Measurements from ENCODE around the gene SORCS1. TPM values are rescaled to one million over a fixed set of nuclear protein-coding genes. Genes with fewer than 3 reads are reported as not detected.
A peak's percentile ranks its signal among the peaks of the same experiment; 100 is the strongest.

Gene SORCS1
- polyA plus RNA-seq, 1 of the 3 experiments (the other 2 are of a cell fraction) = 0.66 TPM

DNA sequence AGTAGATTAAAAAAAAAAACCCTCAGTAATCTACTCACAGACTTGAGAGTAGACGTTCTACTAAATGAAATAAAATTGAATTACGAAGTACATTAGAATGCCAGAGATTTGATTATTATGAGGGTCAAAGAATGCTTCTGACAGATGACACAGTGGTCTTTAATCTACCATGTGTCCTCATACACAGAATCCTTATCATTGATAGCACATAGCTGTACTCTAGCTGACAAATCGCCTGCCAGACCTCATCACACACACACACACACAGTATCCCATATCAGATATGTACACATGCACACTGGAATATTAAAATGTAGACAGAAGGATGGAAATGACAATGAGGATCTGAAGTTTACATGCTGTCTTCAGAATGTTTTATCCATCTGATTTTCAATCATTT, 104.6 kb downstream of the SORCS1 start:
- peak; percentile 43 for DNase-seq
- ChIA-PET CTCF (interaction anchor here (1.2 kb wide), 1 partner anchor 98 kb away, joined by 4 read pairs; no protein-coding TSS in a partner anchor), POLR2A (interaction anchor here (0.6 to 1.0 kb wide), 2 partner anchors 18 to 40 kb away, joined by 3 read pairs; no protein-coding TSS in a partner anchor)
- Histone ChIP-seq H3K4me2 (no peak overlapping the region), H3K9ac (no peak overlapping the region), H3K9me3 (no peaks in the 10 kb centered on the region), H3K36me3 (replicated peaks in 1 of 2; ENCODE audit: control insufficient read depth in 1 of 2, insufficient read depth in 2 of 2, low read length in 1 of 2) (no peaks in the 10 kb centered on the region), H4K20me1 (ENCODE audit: insufficient read depth) (no peaks in the 10 kb centered on the region), H3K4me1 (ENCODE audit: control insufficient read depth in 1 of 2, insufficient read depth in 2 of 2, low read depth in 1 of 2, low read length in 1 of 2) (peaks cover 0 to 34% of the 10 kb centered on the region in 2 experiments; a peak in 2 of 4 replicates), H3F3A (replicated peaks; ENCODE audit: insufficient read depth) (no peaks in the 10 kb centered on the region), H3K9me2 (no peaks in the 10 kb centered on the region), H3K79me2 (ENCODE audit: insufficient read depth) (no peaks in the 10 kb centered on the region), H3K4me3 (ENCODE audit: low read depth in 2 of 2, low read length in 1 of 2) (no peak overlapping the region), H3K27me3 (ENCODE audit: insufficient read depth) (no peaks in the 10 kb centered on the region), H3K27ac (ENCODE audit: low read depth in 2 of 2, low read length in 1 of 2) (peak overlapping the region in 1 of 2 experiments; percentile 94; a peak in 2 of 4 replicates), H2AFZ (ENCODE audit: low read depth) (no peak overlapping the region)
- WGBS (ENCODE audit: low lambda C conversion rate) = 9% methylated on average over 3 of the region's 3 CpGs
- TF ChIP-seq, protein P1, sequence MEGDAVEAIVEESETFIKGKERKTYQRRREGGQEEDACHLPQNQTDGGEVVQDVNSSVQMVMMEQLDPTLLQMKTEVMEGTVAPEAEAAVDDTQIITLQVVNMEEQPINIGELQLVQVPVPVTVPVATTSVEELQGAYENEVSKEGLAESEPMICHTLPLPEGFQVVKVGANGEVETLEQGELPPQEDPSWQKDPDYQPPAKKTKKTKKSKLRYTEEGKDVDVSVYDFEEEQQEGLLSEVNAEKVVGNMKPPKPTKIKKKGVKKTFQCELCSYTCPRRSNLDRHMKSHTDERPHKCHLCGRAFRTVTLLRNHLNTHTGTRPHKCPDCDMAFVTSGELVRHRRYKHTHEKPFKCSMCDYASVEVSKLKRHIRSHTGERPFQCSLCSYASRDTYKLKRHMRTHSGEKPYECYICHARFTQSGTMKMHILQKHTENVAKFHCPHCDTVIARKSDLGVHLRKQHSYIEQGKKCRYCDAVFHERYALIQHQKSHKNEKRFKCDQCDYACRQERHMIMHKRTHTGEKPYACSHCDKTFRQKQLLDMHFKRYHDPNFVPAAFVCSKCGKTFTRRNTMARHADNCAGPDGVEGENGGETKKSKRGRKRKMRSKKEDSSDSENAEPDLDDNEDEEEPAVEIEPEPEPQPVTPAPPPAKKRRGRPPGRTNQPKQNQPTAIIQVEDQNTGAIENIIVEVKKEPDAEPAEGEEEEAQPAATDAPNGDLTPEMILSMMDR (IDR thresholded peaks at IDR 0.05) = no peak
- TF ChIP-seq EZH2phosphoT487 (IDR thresholded peaks at IDR 0.05; ENCODE audit: borderline replicate concordance, low read depth) = no peak
- no peak for TF ChIP-seq NFIC (IDR thresholded peaks at IDR 0.05; ENCODE audit: borderline replicate concordance)
- no peak for TF ChIP-seq YY1 (IDR thresholded peaks at IDR 0.05; ENCODE audit: low read depth)
- no peak for TF ChIP-seq TAF1 (IDR thresholded peaks at IDR 0.05; ENCODE audit: borderline replicate concordance, low read depth, low read length)
- peak; percentile 31 for TF ChIP-seq CHD2 (IDR thresholded peaks at IDR 0.05; ENCODE audit: low read length, partially characterized antibody)
- peak; percentile 17; the same call in 1 of the 2 replicates for TF ChIP-seq RFX5 (IDR thresholded peaks at IDR 0.05; ENCODE audit: low read length)
- TF ChIP-seq, protein P2, sequence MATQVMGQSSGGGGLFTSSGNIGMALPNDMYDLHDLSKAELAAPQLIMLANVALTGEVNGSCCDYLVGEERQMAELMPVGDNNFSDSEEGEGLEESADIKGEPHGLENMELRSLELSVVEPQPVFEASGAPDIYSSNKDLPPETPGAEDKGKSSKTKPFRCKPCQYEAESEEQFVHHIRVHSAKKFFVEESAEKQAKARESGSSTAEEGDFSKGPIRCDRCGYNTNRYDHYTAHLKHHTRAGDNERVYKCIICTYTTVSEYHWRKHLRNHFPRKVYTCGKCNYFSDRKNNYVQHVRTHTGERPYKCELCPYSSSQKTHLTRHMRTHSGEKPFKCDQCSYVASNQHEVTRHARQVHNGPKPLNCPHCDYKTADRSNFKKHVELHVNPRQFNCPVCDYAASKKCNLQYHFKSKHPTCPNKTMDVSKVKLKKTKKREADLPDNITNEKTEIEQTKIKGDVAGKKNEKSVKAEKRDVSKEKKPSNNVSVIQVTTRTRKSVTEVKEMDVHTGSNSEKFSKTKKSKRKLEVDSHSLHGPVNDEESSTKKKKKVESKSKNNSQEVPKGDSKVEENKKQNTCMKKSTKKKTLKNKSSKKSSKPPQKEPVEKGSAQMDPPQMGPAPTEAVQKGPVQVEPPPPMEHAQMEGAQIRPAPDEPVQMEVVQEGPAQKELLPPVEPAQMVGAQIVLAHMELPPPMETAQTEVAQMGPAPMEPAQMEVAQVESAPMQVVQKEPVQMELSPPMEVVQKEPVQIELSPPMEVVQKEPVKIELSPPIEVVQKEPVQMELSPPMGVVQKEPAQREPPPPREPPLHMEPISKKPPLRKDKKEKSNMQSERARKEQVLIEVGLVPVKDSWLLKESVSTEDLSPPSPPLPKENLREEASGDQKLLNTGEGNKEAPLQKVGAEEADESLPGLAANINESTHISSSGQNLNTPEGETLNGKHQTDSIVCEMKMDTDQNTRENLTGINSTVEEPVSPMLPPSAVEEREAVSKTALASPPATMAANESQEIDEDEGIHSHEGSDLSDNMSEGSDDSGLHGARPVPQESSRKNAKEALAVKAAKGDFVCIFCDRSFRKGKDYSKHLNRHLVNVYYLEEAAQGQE (IDR thresholded peaks at IDR 0.05; ENCODE audit: low read depth, low read length) = no peak
- TF ChIP-seq, protein P3, sequence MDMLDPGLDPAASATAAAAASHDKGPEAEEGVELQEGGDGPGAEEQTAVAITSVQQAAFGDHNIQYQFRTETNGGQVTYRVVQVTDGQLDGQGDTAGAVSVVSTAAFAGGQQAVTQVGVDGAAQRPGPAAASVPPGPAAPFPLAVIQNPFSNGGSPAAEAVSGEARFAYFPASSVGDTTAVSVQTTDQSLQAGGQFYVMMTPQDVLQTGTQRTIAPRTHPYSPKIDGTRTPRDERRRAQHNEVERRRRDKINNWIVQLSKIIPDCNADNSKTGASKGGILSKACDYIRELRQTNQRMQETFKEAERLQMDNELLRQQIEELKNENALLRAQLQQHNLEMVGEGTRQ (IDR thresholded peaks at IDR 0.05; ENCODE audit: borderline replicate concordance, low read depth, low read length) = no peak
- TF ChIP-seq, protein P4, sequence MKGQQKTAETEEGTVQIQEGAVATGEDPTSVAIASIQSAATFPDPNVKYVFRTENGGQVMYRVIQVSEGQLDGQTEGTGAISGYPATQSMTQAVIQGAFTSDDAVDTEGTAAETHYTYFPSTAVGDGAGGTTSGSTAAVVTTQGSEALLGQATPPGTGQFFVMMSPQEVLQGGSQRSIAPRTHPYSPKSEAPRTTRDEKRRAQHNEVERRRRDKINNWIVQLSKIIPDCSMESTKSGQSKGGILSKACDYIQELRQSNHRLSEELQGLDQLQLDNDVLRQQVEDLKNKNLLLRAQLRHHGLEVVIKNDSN (IDR thresholded peaks at IDR 0.05; ENCODE audit: borderline replicate concordance, low read depth) = no peak
- no peak for TF ChIP-seq RXRA (IDR thresholded peaks at IDR 0.05; ENCODE audit: borderline replicate concordance, low read depth)
- TF ChIP-seq RCOR1 (IDR thresholded peaks at IDR 0.05; ENCODE audit: low read length) = peak; percentile 95
- TF ChIP-seq, protein P5, sequence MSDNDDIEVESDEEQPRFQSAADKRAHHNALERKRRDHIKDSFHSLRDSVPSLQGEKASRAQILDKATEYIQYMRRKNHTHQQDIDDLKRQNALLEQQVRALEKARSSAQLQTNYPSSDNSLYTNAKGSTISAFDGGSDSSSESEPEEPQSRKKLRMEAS (IDR thresholded peaks at IDR 0.05; ENCODE audit: low read depth) = no peak
- TF ChIP-seq EP300 (IDR thresholded peaks at IDR 0.05; ENCODE audit: borderline replicate concordance in 1 of 2, low read depth in 1 of 2, low read length in 1 of 2) = peak in 1 of 2 experiments; percentile 77; a peak in 2 of 4 replicates
- no peak for TF ChIP-seq FOSL2 (IDR thresholded peaks at IDR 0.05; ENCODE audit: borderline replicate concordance, low read depth)
- TF ChIP-seq TEAD4 (IDR thresholded peaks at IDR 0.05; ENCODE audit: borderline replicate concordance, insufficient read depth) = no peak
- TF ChIP-seq POLR2AphosphoS5 (IDR thresholded peaks at IDR 0.05; ENCODE audit: low read depth, low read length) = no peak
- TF ChIP-seq MXI1 (IDR thresholded peaks at IDR 0.05; ENCODE audit: low read depth, low read length) = peak; percentile 75; the same call in 1 of the 2 replicates
- TF ChIP-seq MEF2A (IDR thresholded peaks at IDR 0.05; ENCODE audit: borderline replicate concordance, low read depth) = no peak
- TF ChIP-seq FOXJ3 (CRISPR knock-in tag; IDR thresholded peaks at IDR 0.05) = peak; percentile 47; the same call in 1 of the 2 replicates
- TF ChIP-seq JUND (IDR thresholded peaks at IDR 0.05) = no peak
- no peak for TF ChIP-seq SIN3A (IDR thresholded peaks at IDR 0.05; ENCODE audit: borderline replicate concordance, low read depth, low read length)
- no peak for TF ChIP-seq SMC3 (IDR thresholded peaks at IDR 0.05; ENCODE audit: low read depth, low read length)
- TF ChIP-seq, protein P6, sequence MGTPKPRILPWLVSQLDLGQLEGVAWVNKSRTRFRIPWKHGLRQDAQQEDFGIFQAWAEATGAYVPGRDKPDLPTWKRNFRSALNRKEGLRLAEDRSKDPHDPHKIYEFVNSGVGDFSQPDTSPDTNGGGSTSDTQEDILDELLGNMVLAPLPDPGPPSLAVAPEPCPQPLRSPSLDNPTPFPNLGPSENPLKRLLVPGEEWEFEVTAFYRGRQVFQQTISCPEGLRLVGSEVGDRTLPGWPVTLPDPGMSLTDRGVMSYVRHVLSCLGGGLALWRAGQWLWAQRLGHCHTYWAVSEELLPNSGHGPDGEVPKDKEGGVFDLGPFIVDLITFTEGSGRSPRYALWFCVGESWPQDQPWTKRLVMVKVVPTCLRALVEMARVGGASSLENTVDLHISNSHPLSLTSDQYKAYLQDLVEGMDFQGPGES (IDR thresholded peaks at IDR 0.05; ENCODE audit: low read depth, low read length) = no peak
- TF ChIP-seq TCF12 (IDR thresholded peaks at IDR 0.05) = no peak
- TF ChIP-seq FOXM1 (IDR thresholded peaks at IDR 0.05; ENCODE audit: low read depth) = no peak
